Neural progenitor cell (in vitro differentiated cells): Measurements from ENCODE around the gene SLC22A1.

Experiments
- CTCF ChIP-seq: fragments of 200-600 bp; sonication (generic); IDR thresholded peaks from 2 replicates; pipeline ENCODE4 v1.5.1; 2017; ENCODE audit warnings: antibody characterized with exemption, mild to moderate bottlenecking
- EZH2 ChIP-seq: fragments of 200-600 bp; sonication (generic); IDR thresholded peaks from 2 replicates; pipeline ENCODE4 v1.6.1; 2017; ENCODE audit warnings: antibody characterized with exemption, mild to moderate bottlenecking, moderate library complexity
- EZH2phosphoT487 ChIP-seq: fragments of 200-600 bp; sonication (generic); IDR thresholded peaks from 2 replicates; pipeline ENCODE4 v1.6.1; 2017; ENCODE audit warnings: antibody characterized with exemption

- TF ChIP-seq CTCF (no peak), EZH2 (no peak), EZH2phosphoT487 (no peak)
Observed at GRCh38 chr6:160194808-160195207, 73.2 kb downstream of the SLC22A1 start.
